ENCODE data around the gene SMIM34.
"Not testable (repeated sequence)": the region's sequence is repeated elsewhere in the genome, so short reads cannot be mapped to it uniquely, and the experiment has no call there.

SMIM34 gene

GRCh38 chr21:34404742-34405141 lies 19.0 kb downstream of the SMIM34 start:
- H3K36me3 ChIP-seq, H3K9ac ChIP-seq, H3K4me2 ChIP-seq, H3K9me3 ChIP-seq, H4K20me1 ChIP-seq, H3K27me3 ChIP-seq, H3K4me3 ChIP-seq, H3K4me1 ChIP-seq, H3K27ac ChIP-seq: not testable (repeated sequence)

GRCh38 chr21:34400522-34400921 lies 23.2 kb downstream of the SMIM34 start:
- not testable (repeated sequence) for H3K4me2 ChIP-seq, H4K20me1 ChIP-seq

GRCh38 chr21:34383724-34384415 lies 39.9 kb downstream of the SMIM34 start:
- not testable (repeated sequence) for H3K4me2 ChIP-seq, H3K4me3 ChIP-seq, H3K36me3 ChIP-seq, H3K4me1 ChIP-seq, H3K27ac ChIP-seq, H3K9me3 ChIP-seq, H3K27me3 ChIP-seq, H4K20me1 ChIP-seq, H3K9ac ChIP-seq

More at GRCh38 chr21:34400522-34400921, 23.2 kb downstream of the SMIM34 start:
- not testable (repeated sequence) for H3K27ac ChIP-seq, H3K4me3 ChIP-seq, H3K9me3 ChIP-seq, H3K36me3 ChIP-seq, H3K9ac ChIP-seq, H3K27me3 ChIP-seq, H3K4me1 ChIP-seq

- not testable (repeated sequence) for H3K4me3 ChIP-seq, H3K4me1 ChIP-seq, H3K27me3 ChIP-seq, H3K36me3 ChIP-seq, H3K4me2 ChIP-seq, H3K27ac ChIP-seq, H4K20me1 ChIP-seq, H3K9me3 ChIP-seq, H3K9ac ChIP-seq
Observed at GRCh38 chr21:34383138-34383537, 40.6 kb downstream of the SMIM34 start.

- not testable (repeated sequence) for H3K9me3 ChIP-seq, H4K20me1 ChIP-seq, H3K4me2 ChIP-seq, H3K27me3 ChIP-seq, H3K27ac ChIP-seq, H3K36me3 ChIP-seq, H3K9ac ChIP-seq, H3K4me1 ChIP-seq, H3K4me3 ChIP-seq
Observed at GRCh38 chr21:34375619-34375972, 48.2 kb downstream of the SMIM34 start.

- H4K20me1 ChIP-seq, H3K4me1 ChIP-seq, H3K36me3 ChIP-seq, H3K4me2 ChIP-seq, H3K9ac ChIP-seq, H3K27ac ChIP-seq, H3K27me3 ChIP-seq, H3K4me3 ChIP-seq, H3K9me3 ChIP-seq: not testable (repeated sequence)
Observed at GRCh38 chr21:34374940-34375618, 48.7 kb downstream of the SMIM34 start, which contains the start of gene SMIM11. Gene SMIM11, plus strand, starts transcription at chr21:34375507. Its CDS starts 3,998 bp downstream, at chr21:34379505.

GRCh38 chr21:34374462-34374861 lies 49.3 kb downstream of the SMIM34 start:
- H3K27me3 ChIP-seq, H3K4me2 ChIP-seq, H3K27ac ChIP-seq, H3K36me3 ChIP-seq, H3K4me3 ChIP-seq, H3K9me3 ChIP-seq, H3K9ac ChIP-seq, H4K20me1 ChIP-seq, H3K4me1 ChIP-seq: not testable (repeated sequence)

GRCh38 chr21:34372321-34372720 lies 51.4 kb downstream of the SMIM34 start:
- no peak for TF ChIP-seq Cebpa-rat (IDR thresholded peaks at IDR 0.05)
- Histone ChIP-seq H3K36me3 (no peaks in the 10 kb centered on the region), H3K9ac (no peak overlapping the region), H3K27ac (no peak overlapping the region), H3K27me3 (no peaks in the 10 kb centered on the region), H3K4me1 (no peaks in the 10 kb centered on the region), H3K9me3 (no peaks in the 10 kb centered on the region), H3K4me2 (no peak overlapping the region), H3K4me3 (no peak overlapping the region), H4K20me1 (no peaks in the 10 kb centered on the region)

- H3K27me3 ChIP-seq = no peaks in the 10 kb centered on the region
- H3K4me2 ChIP-seq = no peak overlapping the region
- no peak overlapping the region for H3K9ac ChIP-seq
- H3K4me3 ChIP-seq = no peak overlapping the region
- H3K36me3 ChIP-seq = no peaks in the 10 kb centered on the region
- no peaks in the 10 kb centered on the region for H3K4me1 ChIP-seq
- no peaks in the 10 kb centered on the region for H4K20me1 ChIP-seq
- H3K9me3 ChIP-seq = no peaks in the 10 kb centered on the region
- no peak overlapping the region for H3K27ac ChIP-seq
- no peak for TF ChIP-seq Cebpa-rat (IDR thresholded peaks at IDR 0.05)
Observed at GRCh38 chr21:34369741-34370140, 54.0 kb downstream of the SMIM34 start.

All from BLaER1 (cell line).